ENCODE measurements around the gene NAALADL2.

NAALADL2 gene

DNA sequence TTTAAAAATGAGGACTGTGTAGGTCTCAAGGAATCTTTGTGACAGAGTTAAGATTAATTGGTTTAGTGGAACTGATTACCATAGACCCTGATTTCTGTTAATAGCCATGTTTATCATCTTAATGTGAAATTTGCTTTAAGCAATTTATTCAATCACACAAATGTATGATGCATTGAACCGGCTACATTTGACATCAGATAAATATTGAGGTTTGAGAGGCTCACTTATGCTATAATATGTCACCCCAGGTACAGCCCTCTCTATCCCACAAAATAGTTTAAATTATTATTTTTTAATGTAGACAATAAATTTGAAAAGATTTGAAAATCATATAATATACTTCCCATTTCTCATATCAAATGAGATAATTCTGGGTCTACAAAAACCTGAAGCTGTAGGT lies 413.3 kb downstream of the NAALADL2 start:
- DNase-seq = no peak

DNA sequence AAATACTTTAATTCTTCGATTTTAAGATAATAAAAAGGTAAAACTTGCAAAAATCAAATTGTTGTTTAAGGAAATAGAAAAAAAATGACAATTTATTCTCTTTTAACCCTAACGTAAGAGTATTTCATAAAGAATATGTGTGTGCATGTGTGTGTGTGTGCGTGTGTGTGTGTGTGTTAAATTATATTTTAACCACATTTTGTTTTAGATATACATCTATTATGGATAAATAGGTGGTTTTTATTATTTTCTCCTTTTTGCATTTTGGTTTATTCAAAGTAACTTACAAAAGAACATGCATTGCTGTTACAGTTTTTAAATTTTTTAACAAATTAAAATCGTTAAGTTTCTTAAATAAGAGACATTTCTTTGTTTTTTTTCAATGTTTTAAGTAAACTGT lies 414.4 kb downstream of the NAALADL2 start:
- no peak for DNase-seq

DNA sequence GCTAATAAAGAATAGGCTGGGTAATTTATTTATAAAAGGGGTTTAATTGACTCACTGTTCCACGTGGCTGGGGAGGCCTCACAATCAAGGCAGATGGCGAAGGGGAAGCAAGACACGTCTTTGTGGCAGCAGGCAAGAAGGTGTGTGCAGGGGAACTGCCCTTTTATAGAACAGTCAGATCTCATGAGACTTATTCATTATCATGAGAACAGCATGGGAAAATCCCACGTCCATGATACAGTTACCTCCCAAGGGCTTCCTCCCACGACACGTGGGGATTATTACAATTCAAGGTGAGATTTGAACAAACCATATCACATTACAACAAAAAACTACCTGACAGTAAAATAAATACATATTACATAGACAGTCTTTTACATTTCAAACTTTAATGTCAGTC lies 414.9 kb downstream of the NAALADL2 start:
- peak in 1 of 2 experiments; percentile 2 for DNase-seq

DNA sequence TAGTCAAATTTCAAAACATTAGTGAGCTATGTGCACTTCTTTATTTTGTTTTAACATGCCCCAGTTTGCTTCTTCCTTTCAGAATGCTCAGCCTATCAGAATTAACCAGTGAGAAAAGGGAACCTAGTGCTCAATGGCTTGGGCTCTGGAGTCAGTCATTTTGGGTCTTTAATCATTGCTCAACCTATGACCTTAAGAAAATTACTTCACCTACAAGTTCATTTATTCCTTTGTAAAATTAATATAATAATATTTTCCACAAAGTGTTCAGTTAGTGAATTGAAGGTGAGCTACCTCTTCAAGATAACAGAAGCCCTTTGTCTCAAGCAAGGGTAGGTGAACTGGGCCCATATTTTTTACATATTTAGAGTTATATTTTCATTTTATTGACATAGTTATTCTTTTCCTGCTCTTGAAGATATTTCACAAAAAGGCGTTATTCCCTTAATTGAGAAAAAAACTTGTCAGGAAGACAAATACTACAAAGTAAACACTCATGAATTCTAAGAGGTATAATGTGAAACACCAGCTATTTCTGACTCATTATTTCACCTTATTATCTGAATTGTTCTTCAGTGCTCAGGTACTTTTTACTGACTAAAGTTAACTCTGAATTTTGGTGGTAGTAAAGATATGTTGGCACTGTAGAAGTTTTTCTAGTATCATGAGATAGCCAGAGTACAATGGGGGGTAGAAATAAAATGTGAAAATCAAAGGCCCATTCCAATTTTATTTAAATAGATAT lies 415.5 kb downstream of the NAALADL2 start:
- no peak for DNase-seq

DNA sequence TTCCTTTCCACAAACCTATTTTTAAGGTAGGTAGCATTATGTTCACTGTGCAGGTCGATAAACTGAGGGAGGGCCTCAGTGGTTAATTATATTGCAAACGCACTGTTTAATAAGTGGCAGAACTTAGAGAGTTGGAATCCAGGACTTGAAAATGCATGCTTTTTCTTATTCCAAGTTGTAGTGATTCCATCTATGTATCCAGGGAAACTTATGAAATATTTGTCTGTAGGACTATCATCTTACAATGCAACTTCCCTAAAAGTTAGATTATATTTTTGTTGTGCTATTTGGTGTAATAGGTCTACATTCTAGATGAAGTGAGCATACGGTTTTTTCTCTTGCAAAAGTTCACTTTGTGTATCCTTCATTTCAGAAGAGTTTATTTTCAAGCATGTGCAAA lies 419.5 kb downstream of the NAALADL2 start:
- DNase-seq = no peak

DNA sequence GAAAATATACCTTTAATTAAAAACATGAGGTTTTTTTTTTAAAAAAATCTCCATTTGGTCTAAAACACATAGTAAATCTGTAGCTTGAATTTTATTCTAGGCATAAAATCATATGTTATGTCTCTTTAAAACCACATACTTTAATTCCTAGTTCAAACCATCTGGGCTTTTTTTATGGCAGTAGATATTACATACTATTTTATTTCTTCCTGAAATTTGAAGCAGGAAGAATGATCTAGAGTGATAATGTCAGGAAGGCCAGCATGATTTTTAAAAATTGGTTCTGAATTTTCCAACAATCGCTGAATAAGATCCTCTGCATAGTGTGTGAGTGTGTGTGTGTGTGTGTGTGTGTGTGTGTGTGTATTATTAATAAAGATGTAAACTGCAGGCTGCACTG lies 420.3 kb downstream of the NAALADL2 start:
- DNase-seq = no peak

DNA sequence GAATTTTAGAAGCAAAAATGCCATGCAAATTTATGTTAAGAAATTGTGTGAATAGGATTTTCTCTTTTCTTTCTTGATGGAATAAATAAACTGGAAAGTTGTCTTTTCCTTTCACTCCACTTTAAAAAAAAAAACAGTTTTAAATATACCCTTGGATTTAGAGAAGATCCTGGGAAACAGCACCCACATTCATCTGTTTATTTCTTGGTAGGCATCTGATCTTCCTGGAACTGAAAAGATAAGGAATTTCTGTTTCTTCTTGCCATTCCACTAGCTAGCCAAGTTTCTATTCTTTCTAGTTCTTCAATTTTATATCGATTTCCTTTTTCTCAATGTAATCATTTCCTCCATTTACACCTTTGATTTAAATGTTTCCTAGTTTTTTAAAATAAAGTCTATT lies 420.8 kb downstream of the NAALADL2 start:
- no peak for DNase-seq

DNA sequence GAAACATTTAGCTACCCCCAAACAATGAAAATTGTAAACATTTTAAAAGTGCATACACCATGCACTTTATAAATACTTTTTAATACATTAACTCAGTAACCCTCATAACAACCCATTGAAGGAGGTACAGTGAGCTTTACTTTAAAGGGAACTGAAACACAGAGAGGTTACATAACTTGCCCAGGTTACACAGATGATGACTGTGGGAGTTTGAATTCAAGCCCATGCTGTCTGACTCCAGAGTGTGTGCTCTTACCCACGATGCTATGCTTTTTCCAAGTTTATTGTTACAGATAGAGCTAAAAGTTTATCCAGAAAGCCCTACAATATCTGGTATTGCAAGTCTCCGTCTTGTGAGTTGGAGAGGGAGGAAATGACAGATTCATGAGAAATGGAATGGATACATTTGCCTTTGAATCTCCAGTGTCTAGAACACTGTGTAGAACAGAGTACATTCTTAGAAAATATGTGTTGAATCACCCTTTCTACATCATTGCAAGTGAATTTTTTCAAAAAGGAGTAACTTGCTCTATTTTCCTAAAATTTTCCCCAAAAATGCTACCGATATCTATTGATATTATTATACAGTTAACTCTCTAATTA lies 428.3 kb downstream of the NAALADL2 start:
- DNase-seq = no peak

DNA sequence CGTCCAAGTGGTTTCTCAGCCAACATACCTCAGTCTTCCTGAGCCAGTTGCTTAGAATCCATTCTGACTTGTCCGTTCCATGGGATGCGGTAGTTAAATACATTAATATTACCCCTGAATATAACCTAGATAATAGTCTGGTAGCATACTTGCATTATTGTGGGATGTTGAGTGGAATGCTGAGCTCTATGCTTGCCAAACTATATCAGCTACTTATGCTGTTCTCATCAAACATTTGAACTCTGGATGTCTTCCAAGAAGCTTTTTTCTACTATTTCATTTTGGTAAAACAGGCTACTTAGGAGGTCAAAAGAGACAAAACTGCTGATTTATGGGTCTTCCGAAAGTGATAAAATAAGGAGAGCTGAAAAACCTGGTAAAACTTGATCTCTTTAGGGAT lies 429.5 kb downstream of the NAALADL2 start:
- no peak for DNase-seq

DNA sequence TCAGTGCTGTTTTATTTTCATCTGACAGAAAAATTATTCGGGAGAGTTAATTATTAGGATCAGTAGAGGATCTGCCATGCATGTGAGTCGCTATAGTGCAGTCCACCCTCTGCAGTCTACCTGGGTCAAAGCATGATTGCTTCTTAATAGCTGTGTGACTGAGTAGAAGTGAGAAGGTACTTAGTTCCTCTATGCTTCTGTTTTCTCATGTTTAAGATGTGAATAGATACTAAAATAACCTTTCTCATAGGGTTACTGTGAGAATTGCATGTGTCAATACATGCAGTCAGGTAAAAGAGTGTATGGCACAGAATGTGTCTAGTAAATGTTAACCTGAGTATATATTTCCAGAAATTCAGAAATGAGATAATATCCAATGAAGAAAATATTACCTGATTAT lies 435.7 kb downstream of the NAALADL2 start:
- no peak for DNase-seq

DNA sequence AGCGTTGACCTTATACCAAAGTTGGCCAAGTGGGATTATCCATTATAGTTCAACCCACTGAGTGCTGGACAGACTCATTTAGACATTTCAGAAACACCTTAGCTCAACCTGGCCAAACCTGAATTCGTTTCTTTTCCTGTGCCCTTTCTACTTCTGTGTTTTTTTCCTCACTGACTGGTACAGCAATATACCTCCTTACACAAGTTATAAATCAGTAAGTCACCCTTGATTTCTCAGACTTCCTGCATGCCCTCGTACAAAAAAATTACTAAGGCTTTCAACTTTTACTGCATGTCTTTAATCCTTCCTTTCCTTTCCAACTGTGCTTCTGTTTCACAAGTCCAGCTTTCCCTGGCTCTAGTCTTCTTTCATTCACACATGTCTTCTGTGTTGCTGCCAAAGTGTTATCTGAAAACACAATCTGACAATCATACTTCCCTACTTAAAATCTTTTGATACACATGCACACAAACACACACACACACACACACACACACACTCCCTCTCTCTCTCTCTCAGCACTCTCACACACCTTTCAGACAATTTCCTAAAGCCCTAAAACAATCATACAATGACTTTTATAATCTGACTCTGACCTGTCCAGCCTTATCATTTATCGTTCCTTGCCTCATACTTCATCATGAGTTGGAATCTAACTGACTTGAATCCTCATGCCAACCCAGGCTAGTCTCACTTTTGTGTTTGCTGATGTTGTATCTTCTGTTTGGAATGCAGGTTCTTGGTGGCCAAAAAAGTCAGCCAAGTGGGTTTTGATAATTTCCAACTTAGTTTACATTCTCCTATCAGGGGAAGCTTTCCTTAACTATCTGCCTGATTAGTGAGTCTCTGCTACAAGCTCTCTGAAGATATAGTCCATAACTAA lies 436.4 kb downstream of the NAALADL2 start:
- no peak for DNase-seq

DNA sequence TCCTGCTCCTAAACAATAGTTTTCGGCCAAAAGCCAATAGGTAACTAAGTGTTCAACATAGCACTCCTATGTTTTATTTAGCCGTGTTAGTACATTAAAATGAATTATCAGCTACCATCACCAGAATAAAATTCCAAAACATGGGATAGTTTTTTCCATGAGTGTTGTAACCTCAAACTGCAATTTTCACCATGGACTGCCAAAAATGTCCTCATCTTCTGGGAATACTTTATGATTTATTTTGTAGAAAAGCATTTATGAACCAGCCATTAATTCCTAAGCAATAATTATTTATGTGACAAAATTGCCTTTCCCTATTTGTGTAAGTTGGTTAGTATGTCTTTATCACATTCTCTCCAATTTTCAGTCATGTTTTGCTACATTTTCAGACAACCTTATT lies 438.1 kb downstream of the NAALADL2 start:
- no peak for DNase-seq

DNA sequence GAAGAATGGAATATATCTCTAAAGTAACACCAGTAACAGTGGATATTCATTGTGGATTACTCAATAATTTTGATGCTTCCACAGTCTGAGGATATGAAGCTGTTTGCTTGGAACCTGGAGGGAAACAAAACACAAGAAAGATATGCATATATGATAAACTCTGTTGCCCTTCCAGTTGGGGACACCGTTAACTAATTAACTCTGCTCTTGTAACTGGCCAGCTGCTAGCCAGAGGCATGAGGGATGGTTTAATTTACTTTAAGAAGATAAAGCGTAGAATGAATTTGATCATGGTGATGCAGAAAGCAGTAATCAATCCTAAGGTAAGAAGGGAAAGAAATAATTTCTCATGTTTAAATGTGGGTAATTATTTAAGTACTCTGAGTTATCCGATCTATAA lies 442.6 kb downstream of the NAALADL2 start:
- no peak for DNase-seq

DNA sequence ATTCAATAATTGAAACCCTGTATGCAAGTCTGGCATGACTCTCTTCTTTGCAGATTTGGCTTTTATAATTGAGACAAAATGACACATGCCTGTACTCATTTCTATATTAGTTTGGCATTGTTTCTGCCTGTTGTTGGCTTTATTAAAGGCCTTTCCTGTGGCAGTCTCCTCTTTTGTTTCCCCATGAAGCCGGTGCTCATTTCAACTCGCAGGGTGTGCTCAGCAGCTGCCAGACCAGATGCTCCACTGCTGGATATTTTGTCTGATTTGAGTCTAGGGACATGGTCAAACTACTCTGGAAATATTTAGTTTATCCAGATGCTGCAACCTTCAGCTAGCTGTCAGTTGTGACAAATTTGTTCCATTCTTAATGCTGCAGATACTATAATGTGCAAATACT lies 445.3 kb downstream of the NAALADL2 start:
- no peak for DNase-seq

DNA sequence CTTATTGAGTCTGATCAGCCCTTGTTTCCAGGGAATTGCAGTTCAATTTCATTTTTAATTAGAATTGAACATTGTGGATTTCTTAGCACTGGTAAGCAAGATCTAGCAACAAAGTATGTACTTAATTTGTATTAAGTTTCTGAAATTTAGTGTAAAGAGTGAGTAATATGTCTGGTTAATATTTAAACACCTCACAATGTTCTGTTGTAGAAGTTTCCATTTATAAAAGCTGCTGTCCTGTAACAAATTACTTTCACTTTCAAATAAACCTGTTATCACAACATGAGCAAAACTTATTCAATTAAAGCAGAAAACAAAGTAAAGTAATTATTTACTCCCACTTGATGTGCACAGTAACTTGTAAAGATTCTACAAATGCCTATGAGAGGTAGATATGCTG lies 448.5 kb downstream of the NAALADL2 start:
- DNase-seq = no peak

DNA sequence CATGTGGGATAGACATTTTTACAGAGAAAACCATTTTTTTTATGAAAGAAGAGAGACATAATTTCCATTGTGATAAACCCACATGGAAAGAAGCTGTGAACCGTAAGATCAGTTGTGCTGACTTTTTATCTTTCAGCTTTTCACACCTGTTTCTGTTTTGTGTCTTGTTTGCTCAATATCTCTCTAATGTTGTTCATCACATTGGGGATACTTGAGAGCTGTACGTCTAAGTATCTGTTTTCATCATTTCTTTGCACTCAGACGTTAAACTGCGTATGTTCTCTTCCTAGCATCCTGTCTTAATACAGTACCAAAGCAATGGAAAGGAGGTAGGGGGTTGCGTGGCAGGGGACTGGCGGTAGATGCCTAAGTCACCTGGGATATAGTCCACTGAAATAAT lies 449.0 kb downstream of the NAALADL2 start:
- no peak for DNase-seq

DNA sequence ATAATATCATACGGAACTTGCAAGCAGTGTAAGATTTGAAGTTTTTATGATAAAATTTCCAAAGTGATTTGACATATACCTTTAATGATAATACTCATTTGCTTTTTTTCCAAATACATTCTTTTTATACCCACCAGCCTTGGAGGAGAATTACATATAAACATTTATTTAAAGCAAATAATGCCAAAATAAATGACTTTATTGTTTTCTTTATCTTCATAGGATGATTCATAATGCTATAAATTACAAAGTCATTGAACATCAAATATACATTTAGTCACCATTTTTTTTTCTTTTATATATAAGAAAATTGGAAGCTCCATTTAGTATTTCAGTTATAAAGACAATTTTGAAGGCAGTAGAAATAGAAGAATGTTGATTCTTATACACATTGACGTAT lies 450.9 kb downstream of the NAALADL2 start:
- DNase-seq = no peak

DNA sequence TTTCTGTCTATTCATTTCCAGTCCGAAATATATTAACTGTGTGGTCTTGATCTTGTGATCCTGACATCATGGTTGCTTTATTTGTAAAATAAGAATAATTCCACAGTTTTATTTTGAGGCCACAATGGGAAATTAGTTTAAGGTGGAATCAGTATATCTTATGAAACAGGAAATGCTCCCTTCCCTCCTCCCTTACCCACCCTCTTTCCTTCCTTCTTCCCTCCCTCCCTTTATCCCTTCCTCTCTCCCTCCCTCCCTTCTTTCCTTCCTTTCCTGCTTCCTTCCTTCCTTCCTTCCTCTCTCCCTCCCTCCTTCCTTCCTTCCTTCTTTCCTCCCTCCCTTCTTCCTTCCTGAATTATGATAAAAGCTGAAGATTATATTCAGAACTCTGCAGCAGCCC lies 452.3 kb downstream of the NAALADL2 start:
- DNase-seq = no peak

DNA sequence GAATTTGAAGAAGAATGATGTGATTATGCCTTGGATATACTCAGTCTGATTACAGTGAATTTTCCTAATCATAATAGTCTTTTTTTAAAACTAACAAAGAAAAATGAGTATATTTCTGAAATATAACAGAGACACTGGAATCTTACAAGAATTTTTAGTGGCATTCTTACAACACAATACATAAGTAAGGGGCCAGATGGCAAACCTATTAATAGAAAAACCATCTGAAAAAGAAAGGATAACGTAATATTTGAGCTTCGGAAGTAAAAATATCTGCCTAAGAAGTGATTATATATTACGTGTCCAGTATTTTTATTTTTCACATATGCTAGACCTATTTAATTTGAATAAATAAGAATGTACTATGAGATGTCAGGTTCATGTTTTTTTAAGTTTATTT lies 452.8 kb downstream of the NAALADL2 start:
- no peak for DNase-seq

DNA sequence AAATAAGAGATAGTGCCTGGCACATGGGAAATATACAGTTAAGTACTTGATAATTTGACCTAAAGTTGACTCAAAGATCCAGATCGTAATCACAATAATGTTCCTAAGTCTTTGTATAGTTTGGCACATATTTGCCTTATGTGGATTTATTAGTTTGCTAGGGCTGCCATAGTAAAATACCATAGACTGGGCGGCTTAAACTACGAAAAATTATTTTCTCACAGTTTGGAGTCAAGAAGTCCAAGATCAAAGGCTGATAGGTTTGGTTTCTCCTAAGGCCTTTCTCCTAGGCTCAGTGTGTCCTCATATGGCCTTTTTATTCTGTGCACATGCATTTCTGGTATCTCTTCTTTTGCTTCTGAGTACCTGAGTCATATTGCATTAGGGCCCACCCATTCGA lies 453.7 kb downstream of the NAALADL2 start:
- no peak for DNase-seq

DNA sequence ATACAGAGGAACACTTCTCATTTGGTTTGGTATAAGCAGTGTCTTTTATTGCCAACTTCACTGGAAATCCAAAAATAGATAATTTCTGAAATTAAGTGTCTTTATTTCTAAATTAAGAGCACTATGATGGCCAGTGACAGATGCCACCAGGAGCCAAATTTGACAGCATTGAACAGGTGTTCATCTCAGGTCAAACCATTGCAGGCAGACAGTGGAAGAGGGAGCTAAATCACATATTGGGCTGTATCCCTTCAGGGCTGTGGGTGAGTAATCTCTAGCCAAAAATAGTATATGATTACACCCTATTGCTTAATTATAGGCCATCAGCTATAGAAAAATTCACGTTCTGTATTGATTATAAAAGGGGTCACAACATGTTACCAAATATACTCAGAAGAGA lies 457.7 kb downstream of the NAALADL2 start:
- no peak for DNase-seq

DNA sequence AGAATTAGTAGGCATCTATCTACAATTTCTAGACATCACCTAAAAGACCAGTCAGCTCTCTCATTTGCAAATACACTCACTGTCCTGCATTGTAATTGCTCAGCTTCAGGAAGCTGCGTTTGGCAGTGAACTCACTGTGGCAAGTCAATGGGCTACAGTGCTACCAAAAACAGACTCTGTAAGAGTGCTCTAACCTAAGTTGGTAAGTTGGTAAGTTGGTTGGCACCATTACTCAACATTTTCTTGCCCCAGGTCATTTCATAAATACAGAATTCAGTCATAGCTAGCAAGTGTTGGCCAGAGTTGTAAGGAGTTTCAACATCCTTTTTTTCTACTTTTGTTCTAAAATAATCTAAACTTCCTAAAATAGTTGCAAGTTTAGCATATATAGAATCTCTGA lies 466.3 kb downstream of the NAALADL2 start:
- no peak for DNase-seq

DNA sequence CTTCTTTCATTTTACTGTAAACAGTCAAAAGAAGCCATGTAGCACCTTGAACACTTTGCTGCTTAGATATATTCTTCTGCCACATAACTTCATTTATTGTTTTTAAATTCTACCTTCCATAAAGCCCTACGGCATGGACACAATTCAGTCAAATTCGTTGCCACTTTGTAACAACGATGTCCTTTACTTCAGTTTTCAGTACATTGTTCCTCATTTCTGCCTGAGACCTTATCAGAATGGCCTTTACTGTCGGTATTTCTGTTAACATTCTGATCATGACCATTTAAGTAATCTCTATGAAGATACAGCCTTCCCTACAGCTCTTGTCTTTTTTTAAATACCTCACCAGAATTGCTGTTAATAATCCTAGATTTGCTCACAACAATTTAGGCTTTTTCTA lies 466.9 kb downstream of the NAALADL2 start:
- DNase-seq = no peak

DNA sequence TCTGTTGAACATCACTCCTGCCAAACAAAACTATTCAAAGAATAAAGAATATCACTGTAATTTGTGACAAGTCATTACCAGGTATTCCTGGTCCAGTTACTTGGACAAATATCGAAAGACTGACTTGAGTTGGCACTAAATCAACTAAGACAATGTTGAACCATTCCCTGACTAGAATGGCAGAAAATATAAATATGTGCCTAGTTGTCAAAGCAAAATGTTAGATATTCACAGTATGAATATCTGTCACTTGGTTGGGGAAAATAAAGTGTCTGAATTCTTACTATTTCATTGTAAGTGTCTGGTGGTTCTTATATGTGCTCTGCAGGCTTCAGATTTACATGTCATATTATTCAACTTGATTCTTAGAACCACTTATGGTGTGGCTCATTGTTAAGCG lies 470.2 kb downstream of the NAALADL2 start:
- DNase-seq = peak in 1 of 2 experiments; percentile 19
